Neural cell (in vitro differentiated cells): ENCODE measurements around the gene APEX1.

Experiments used
- CTCF ChIP-seq: fragments of 450-650 bp; IDR thresholded peaks from 2 replicates; pipeline ENCODE4 v1.5.1; 2014; ENCODE audit warnings: antibody characterized with exemption, mild to moderate bottlenecking, moderate library complexity; ENCODE audit not compliant: poor library complexity, severe bottlenecking
- EZH2 ChIP-seq: fragments of 200-600, 300-800 bp; shearing (Covaris generic), sonication (generic); IDR thresholded peaks from 2 replicates; pipeline ENCODE4 v1.6.1; 2014; ENCODE audit warnings: antibody characterized with exemption, low read length, borderline replicate concordance, mild to moderate bottlenecking; ENCODE audit not compliant: insufficient read depth, poor library complexity, severe bottlenecking
- POLR2AphosphoS5 ChIP-seq: IDR thresholded peaks from 2 replicates; pipeline ENCODE4 v1.6.1; 2012

GRCh38 chr14:20492486-20492885 lies 37.5 kb downstream of the APEX1 start:
- no peak for TF ChIP-seq POLR2AphosphoS5
- no peak for TF ChIP-seq CTCF
- no peak for TF ChIP-seq EZH2
